Measurements from ENCODE around the gene MLANA. TPM values are rescaled to one million over a fixed set of nuclear protein-coding genes. Genes with fewer than 3 reads are reported as not detected.

Gene MLANA
- total RNA-seq, 1 donor from 2014 or later: not detected

DNA sequence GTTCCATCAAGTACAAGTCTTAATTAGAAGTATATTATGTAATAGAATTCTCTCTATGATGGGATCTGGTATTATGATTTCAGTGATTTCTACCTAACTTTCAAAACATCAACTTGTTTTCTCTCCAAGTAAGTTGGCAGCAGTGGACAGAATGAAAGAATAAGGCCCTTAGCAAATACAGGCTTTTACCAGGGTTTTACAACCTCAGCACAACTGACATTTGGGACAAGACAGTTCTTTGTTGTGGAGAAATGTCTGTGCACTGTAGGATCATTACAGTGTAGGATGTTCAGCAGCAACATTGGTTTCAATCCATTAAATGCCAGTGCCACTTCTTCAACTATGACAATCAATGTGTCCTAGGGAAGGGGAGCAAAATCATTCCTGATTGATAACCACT lies 48.8 kb downstream of the MLANA start:
- no peak overlapping the region for H3K9ac ChIP-seq
- no peak overlapping the region for H3K4me3 Mint-ChIP-seq
- no peaks in the 10 kb centered on the region for H3K4me1 ChIP-seq
- no peaks in the 10 kb centered on the region for H3K27me3 Mint-ChIP-seq (ENCODE audit: insufficient read depth, low read depth)
- H3F3A ChIP-seq (ENCODE audit: low read depth): no peaks in the 10 kb centered on the region
- H3K36me3 Mint-ChIP-seq: no peaks in the 10 kb centered on the region
- no peak for DNase-seq (ENCODE audit: low spot score)
- H3K27ac Mint-ChIP-seq: no peak overlapping the region
- no peak overlapping the region for H3K4me2 ChIP-seq
- H3K9me3 ChIP-seq (ENCODE audit: low read depth): no peaks in the 10 kb centered on the region
- H3K36me3 ChIP-seq: no peaks in the 10 kb centered on the region
- TF ChIP-seq, protein P1, sequence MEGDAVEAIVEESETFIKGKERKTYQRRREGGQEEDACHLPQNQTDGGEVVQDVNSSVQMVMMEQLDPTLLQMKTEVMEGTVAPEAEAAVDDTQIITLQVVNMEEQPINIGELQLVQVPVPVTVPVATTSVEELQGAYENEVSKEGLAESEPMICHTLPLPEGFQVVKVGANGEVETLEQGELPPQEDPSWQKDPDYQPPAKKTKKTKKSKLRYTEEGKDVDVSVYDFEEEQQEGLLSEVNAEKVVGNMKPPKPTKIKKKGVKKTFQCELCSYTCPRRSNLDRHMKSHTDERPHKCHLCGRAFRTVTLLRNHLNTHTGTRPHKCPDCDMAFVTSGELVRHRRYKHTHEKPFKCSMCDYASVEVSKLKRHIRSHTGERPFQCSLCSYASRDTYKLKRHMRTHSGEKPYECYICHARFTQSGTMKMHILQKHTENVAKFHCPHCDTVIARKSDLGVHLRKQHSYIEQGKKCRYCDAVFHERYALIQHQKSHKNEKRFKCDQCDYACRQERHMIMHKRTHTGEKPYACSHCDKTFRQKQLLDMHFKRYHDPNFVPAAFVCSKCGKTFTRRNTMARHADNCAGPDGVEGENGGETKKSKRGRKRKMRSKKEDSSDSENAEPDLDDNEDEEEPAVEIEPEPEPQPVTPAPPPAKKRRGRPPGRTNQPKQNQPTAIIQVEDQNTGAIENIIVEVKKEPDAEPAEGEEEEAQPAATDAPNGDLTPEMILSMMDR (IDR thresholded peaks at IDR 0.05): no peak
- no peak for TF ChIP-seq EZH2 (IDR thresholded peaks at IDR 0.05)
- TF ChIP-seq EZH2phosphoT487 (IDR thresholded peaks at IDR 0.05): no peak
- H3K4me1 Mint-ChIP-seq: peaks cover 6% of the 10 kb centered on the region
- no peaks in the 10 kb centered on the region for H3K27me3 ChIP-seq
- H3K9me3 Mint-ChIP-seq: no peaks in the 10 kb centered on the region
- H3K27ac ChIP-seq: no peak overlapping the region
- H3K4me3 ChIP-seq: no peak overlapping the region
- no peak overlapping the region for H2AFZ ChIP-seq (replicated peaks)
- no peaks in the 10 kb centered on the region for H3K79me2 ChIP-seq (ENCODE audit: low read depth)
- H4K20me1 ChIP-seq (ENCODE audit: low read depth): no peaks in the 10 kb centered on the region

DNA sequence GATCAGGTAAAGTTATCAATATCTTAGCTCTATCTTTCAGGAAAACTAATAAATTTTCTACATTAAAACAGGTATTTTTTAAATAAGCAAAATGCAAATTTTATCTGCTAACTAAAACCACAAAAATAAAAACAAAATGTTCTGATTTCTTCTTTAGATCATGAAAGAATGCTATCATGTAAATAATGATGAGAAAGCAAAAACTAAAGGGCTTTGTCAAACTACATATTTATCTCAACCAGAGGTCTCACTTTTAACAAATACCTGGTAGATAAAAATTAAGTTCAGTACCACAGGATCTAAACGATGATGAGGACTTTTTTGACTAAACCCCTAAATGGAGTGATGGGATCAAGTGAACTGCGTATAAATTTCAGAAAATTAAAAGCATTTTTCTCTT lies 50.5 kb downstream of the MLANA start:
- TF ChIP-seq EZH2phosphoT487 (IDR thresholded peaks at IDR 0.05): no peak
- TF ChIP-seq EZH2 (IDR thresholded peaks at IDR 0.05): no peak
- TF ChIP-seq, protein P1 (IDR thresholded peaks at IDR 0.05): no peak
- H3K4me3 ChIP-seq: no peak overlapping the region
- no peaks in the 10 kb centered on the region for H3K27me3 Mint-ChIP-seq (ENCODE audit: insufficient read depth, low read depth)
- no peaks in the 10 kb centered on the region for H3K79me2 ChIP-seq (ENCODE audit: low read depth)
- no peaks in the 10 kb centered on the region for H3K4me1 Mint-ChIP-seq
- H4K20me1 ChIP-seq (ENCODE audit: low read depth): no peaks in the 10 kb centered on the region
- no peaks in the 10 kb centered on the region for H3K4me1 ChIP-seq
- H3K9me3 ChIP-seq (ENCODE audit: low read depth): no peaks in the 10 kb centered on the region
- no peaks in the 10 kb centered on the region for H3F3A ChIP-seq (ENCODE audit: low read depth)
- H3K4me2 ChIP-seq: no peak overlapping the region
- H3K36me3 ChIP-seq: no peaks in the 10 kb centered on the region
- no peak overlapping the region for H3K27ac Mint-ChIP-seq
- no peak overlapping the region for H3K27ac ChIP-seq
- no peaks in the 10 kb centered on the region for H3K36me3 Mint-ChIP-seq
- H3K4me3 Mint-ChIP-seq: no peak overlapping the region
- DNase-seq (ENCODE audit: low spot score): no peak
- H3K9me3 Mint-ChIP-seq: no peaks in the 10 kb centered on the region
- H3K9ac ChIP-seq: no peak overlapping the region
- H3K27me3 ChIP-seq: no peaks in the 10 kb centered on the region
- no peak overlapping the region for H2AFZ ChIP-seq (replicated peaks)

DNA sequence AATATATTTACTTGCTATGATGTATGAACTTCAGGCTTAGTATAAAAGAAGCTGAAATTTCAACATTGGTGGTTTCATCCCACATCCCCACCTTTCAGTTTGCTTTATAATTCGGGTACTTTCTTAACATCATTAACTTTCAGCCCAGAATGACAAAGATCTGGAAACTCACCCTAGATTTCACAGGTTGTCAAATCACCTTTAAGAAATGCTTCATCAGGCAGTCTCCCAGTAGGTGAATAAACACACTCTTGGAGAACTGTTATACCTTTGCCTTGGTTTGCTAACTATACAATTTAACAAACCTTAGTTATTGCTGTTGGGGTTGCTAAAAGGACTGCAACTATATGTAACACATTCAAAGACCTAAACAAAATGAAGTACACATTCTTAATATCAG lies 54.4 kb downstream of the MLANA start:
- Mint-ChIP-seq H3K9me3 (no peaks in the 10 kb centered on the region), H3K36me3 (no peaks in the 10 kb centered on the region), H3K4me3 (no peak overlapping the region), H3K27ac (no peak overlapping the region), H3K4me1 (peaks cover 22% of the 10 kb centered on the region), H3K27me3 (ENCODE audit: insufficient read depth, low read depth) (no peaks in the 10 kb centered on the region)
- H3K9ac ChIP-seq: no peak overlapping the region
- DNase-seq (ENCODE audit: low spot score): no peak
- H3K27me3 ChIP-seq: no peaks in the 10 kb centered on the region
- TF ChIP-seq, protein P1 (IDR thresholded peaks at IDR 0.05): no peak
- TF ChIP-seq EZH2phosphoT487 (IDR thresholded peaks at IDR 0.05): no peak
- TF ChIP-seq EZH2 (IDR thresholded peaks at IDR 0.05): no peak
- H3K27ac ChIP-seq: no peak overlapping the region
- no peaks in the 10 kb centered on the region for H3K79me2 ChIP-seq (ENCODE audit: low read depth)
- no peaks in the 10 kb centered on the region for H3K9me3 ChIP-seq (ENCODE audit: low read depth)
- no peak overlapping the region for H3K4me2 ChIP-seq
- H3F3A ChIP-seq (ENCODE audit: low read depth): no peaks in the 10 kb centered on the region
- H3K36me3 ChIP-seq: no peaks in the 10 kb centered on the region
- H2AFZ ChIP-seq (replicated peaks): no peak overlapping the region
- H3K4me3 ChIP-seq: no peak overlapping the region
- no peaks in the 10 kb centered on the region for H4K20me1 ChIP-seq (ENCODE audit: low read depth)
- peaks cover 16% of the 10 kb centered on the region for H3K4me1 ChIP-seq

Data from neural progenitor cell (in vitro differentiated cells).